HG02973 (cell line): ENCODE data around the gene ZMIZ1.

ENCODE experiments used
- ATAC-seq: cut with Tn5 transposase; IDR thresholded peaks from one replicate; pipeline ENCODE4 v1.9.1; 2021; ENCODE audit warnings: moderate library complexity; ENCODE audit not compliant: unreplicated experiment

Gene ZMIZ1

DNA sequence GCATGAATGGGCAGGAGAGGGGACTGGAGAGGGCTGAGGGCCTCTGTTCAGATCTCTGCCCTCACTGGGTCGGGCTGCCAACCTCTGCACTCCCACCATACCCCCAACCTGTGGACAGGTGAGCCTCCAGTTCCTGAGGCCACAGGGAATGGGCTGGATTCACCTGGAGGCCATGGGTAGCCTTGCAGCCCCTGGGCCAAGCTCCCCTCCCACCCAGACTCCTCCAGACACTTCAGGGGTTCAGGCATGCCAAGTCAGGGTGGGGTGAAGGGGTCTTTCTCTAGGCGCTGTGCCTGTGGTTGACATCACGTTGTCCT is 80.5 kb downstream of the ZMIZ1 start:
- no peak for ATAC-seq

- ATAC-seq: no peak
Observed at GRCh38 chr10:79149662-79150443, 81.1 kb downstream of the ZMIZ1 start.

- no peak for ATAC-seq
Observed at GRCh38 chr10:79150444-79150754, 81.6 kb downstream of the ZMIZ1 start.

DNA sequence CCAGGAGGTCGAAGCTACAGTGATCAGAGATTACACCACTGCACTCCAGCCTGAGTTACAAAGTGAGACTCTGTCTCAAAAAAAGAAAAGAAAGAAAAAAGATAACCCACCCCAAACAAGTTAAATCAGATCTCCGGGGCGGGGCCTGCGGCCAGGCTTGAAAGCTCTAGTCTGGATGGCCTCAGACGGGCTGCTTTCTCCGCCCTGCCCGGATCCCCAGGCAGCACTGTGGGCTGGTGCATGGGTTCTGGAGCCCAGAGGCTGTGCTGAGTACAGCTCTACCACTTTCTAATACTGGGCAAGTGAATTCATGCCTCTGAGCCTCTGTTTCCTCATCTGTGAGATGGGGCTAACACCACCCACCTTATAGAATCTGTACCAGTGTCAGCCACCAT is 83.7 kb downstream of the ZMIZ1 start:
- ATAC-seq: no peak

GRCh38 chr10:79153745-79154144 is 85.0 kb downstream of the ZMIZ1 start:
- ATAC-seq: no peak

- ATAC-seq: no peak
Observed at GRCh38 chr10:79155301-79156081, 86.7 kb downstream of the ZMIZ1 start.

GRCh38 chr10:79156334-79157274 is 87.8 kb downstream of the ZMIZ1 start:
- ATAC-seq: no peak

- ATAC-seq: no peak
Observed at GRCh38 chr10:79158004-79158340, 89.2 kb downstream of the ZMIZ1 start.

DNA sequence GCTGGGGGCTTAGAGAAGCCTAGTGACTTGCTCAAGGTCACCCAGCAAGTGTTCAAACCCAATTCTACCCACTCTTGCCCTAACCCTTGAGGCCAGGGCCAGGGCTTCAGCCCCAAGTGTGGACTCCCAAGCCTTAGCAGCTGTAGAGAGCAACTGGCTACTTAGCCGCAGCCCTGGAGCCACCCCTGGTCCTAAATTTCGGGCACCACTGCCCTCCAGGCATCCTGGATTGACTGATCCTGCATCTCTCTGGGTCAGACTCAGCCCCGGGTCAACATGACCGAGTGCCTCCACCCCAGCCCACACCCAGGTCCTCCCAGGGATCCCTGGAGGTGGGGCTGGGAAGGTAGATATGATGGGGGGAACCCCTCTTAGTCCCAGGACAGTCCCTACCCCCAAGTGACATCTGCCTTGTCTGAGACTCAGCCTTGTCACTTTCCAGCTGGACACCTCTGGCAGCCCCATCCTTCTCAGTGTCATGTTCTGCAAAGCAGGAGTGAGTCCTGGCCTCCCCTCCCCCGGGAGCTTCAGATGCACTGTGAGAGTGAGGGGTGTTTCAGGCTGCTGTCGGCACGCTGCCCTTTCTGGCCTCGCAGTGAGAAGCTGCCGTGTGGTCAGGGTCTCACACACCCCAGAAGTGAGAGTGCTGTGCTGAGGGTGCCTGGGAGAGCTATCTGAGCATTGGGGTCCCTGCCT is 89.8 kb downstream of the ZMIZ1 start:
- ATAC-seq: no peak

DNA sequence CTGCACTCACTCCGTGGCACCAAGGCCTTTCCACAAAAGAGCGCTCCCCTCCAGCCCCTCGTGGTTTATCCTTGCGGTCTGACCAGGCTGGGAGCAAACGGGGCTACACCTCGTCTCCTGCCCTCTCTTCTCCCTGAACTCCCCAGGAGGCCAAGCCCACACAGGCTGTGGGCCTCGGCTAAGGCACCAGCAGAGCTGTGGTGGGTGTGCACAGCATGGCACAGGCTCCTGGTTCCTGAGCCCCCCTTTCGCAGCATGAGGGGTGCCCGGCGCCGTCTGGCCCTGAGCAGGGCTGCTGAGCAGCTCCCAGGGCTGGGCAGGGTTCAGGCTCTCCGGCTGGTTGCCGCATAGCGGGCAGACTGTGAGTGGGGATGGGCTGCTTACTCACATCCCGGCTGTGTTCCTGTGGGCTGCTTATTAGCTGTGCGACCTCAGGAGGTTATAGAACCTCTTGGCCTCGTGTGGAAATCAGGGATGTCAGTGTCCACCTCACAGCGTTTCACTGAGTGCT is 90.4 kb downstream of the ZMIZ1 start:
- ATAC-seq: no peak

GRCh38 chr10:79159785-79160184 is 91.0 kb downstream of the ZMIZ1 start:
- ATAC-seq: no peak

- no peak for ATAC-seq
Observed at GRCh38 chr10:79160191-79160590, 91.4 kb downstream of the ZMIZ1 start.

GRCh38 chr10:79161557-79161956 is 92.8 kb downstream of the ZMIZ1 start:
- no peak for ATAC-seq

DNA sequence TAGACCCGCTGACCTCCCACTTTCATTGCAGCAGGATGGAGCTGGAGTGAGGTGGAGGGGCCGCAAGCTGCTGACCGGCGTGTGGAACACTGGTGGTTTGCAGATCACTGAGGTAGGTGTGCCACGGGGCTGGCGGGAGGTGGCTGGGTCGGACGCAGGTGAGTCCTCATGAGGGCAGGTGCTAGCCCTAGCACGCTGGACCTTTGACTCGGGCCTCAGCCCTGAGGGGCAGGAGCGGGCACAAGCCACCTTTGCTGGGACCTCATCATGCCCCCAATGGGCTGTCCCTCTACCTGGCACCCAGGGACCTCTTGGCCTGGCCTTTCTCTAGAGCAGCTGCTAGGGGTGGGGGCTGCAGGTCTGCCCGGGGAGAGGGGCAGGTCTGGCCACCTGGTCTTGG is 93.3 kb downstream of the ZMIZ1 start:
- ATAC-seq: no peak

DNA sequence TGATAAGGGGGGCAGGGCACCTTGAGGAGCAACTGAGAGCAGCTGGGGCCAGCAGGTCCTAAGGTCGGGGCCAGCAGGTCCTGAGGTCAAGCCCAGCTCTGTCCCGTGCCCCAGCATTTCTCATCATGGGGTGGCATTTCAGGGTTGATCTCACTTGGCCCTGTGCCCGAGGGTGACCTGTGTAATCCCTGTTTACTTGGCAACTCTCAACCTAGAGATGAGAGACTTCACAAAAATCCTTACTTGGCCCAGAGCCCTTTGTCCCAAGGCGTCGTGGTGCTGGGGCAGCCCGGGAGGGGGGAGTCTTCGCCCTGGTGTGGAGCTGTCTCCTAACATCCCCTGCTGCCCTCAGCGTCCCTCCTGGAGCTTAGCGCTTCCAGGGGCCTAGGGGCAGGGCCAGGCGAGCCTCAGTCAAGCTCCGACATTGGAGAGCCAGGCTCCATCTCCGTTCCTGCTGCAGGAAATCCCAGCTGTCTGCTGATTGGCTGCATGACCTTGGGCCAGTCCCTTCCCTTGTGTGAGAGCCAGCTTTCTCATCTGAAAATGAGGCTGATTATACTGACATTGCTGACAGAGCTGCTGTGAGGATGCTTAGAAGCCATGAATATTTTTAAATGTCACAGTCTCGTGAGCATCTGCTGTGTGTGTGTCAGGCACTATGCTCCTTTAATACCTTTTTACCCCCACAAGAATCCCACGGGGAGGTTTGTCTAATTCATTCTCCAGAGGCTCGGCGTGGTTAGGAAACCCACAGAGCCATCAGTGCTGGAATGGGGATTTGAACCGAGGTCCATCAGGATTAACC is 94.3 kb downstream of the ZMIZ1 start:
- ATAC-seq: no peak

DNA sequence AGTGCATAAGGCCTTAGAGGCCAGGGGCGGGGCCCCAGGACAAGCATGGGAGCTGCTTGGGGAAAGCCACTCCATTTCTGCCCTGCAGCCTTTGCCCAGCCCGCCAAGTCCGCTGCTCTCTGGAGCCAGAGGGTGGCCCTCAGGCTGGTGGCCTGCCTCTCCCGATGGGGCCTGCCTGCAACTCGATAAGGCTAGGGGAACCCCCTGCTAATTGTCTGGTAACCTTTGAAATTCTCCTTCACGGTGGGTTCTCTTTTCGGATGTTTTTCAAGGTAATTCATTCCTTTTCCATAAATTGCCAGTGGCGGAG is 94.9 kb downstream of the ZMIZ1 start:
- ATAC-seq: no peak

DNA sequence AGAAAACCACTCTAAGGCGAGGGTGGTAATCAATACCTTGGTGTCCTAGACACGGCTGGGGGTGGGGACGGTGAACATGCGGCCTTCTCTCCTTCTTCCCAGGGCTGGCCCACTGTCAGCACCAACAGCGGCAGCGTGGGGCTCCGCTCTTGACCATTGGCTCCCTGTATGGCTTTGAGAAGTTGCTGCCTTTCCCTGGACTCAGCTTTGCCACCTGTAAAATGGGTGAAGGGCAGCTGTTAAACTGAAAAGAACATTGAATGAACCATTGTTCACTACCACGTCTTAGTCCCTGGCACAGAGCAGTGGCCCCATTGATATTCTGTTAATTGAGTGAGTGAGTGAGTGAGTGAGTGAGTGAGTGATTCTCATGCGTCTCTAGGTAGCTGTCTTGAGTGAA is 95.3 kb downstream of the ZMIZ1 start:
- no peak for ATAC-seq

DNA sequence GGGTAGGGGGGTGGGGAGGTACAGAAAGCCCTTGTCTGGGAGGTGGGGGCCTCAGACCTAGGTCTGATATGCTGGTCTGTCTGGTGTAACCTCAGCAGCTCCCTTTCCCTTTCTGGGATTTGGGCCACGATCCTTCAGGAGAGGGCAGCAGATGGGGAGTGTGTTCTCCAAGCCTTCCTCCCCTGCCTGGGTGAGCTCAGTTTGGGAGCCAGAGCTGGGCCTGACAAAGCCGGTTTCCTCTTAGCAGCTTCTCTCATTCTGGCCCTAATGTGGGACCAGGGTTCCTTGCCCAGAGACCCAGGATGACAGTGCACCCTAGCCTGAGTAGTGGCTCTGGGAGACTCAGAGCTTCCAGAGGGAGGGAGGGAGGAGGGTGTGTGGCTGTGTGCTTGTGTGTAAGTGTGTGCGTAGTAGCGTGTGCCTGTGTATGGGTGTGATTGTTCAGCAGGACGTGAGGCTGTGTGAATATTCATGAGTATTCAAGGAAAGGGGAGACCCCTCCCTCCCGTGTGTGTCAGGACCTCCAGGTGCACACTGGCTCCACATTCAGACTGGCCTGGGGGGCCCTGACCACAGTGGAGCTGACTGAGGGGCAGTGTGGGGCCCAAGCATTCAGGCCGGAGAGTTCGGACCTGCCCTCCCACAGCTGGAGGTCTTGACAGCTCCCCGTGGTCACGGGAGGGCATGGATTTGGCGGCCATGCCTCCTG is 96.5 kb downstream of the ZMIZ1 start:
- no peak for ATAC-seq

- no peak for ATAC-seq
Observed at GRCh38 chr10:79166312-79166721, 97.6 kb downstream of the ZMIZ1 start.

DNA sequence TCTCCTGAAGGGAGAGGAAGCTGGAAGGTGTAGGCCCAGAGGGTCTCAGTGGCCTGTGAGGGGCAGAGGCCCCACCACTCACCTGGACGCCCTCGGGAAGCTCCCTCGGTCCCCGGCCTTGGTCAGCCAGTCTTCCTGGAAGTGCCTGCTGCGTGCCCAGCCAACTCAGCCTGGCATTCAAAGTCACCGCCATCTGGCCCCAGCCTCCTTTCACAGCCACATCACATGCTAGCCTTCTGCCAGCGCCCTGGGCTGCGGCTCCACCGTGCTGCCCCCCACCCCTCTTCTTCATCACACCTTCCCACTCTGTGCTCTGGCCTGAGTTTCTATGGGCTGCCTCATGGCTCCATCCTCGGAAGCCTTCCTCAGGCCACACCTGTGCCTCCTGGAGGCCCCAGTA is 98.0 kb downstream of the ZMIZ1 start:
- no peak for ATAC-seq
